ENCODE data around the gene SPX. TPM values are rescaled to one million over a fixed set of nuclear protein-coding genes. Genes with fewer than 3 reads are reported as not detected.

SPX gene
- polyA plus RNA-seq, 1 of the 3 experiments (the other 2 are of a cell fraction) = not detected

GRCh38 chr12:21478756-21479455 is 47.2 kb upstream of the SPX start (continued):
- TF ChIP-seq USF1 (IDR thresholded peaks at IDR 0.05; ENCODE audit: borderline replicate concordance, low read depth) (no peak), ZBTB33 (IDR thresholded peaks at IDR 0.05; ENCODE audit: borderline replicate concordance, low read depth) (no peak), EZH2phosphoT487 (IDR thresholded peaks at IDR 0.05; ENCODE audit: borderline replicate concordance, low read depth) (no peak), FOSL2 (IDR thresholded peaks at IDR 0.05; ENCODE audit: borderline replicate concordance, low read depth) (no peak), TAF1 (IDR thresholded peaks at IDR 0.05; ENCODE audit: borderline replicate concordance, low read depth, low read length) (no peak), POLR2AphosphoS5 (IDR thresholded peaks at IDR 0.05; ENCODE audit: low read depth, low read length) (no peak), FOXM1 (IDR thresholded peaks at IDR 0.05; ENCODE audit: low read depth) (no peak), CTCF (IDR thresholded peaks at IDR 0.05) (no peak), SMC3 (IDR thresholded peaks at IDR 0.05; ENCODE audit: low read depth, low read length) (no peak)

GRCh38 chr12:21483531-21483930 is 42.6 kb upstream of the SPX start:
- Histone ChIP-seq H3F3A (replicated peaks; ENCODE audit: insufficient read depth) (no peaks in the 10 kb centered on the region), H3K4me2 (no peak overlapping the region), H2AFZ (ENCODE audit: low read depth) (no peak overlapping the region), H3K9me2 (no peaks in the 10 kb centered on the region), H3K4me1 (ENCODE audit: control insufficient read depth in 1 of 2, insufficient read depth in 2 of 2, low read depth in 1 of 2, low read length in 1 of 2) (no peaks in the 10 kb centered on the region), H3K79me2 (ENCODE audit: insufficient read depth) (no peaks in the 10 kb centered on the region; the same call in 1 of the 2 replicates), H3K4me3 (ENCODE audit: low read depth in 2 of 2, low read length in 1 of 2) (no peak overlapping the region), H3K9ac (no peak overlapping the region), H4K20me1 (ENCODE audit: insufficient read depth) (no peaks in the 10 kb centered on the region), H3K36me3 (replicated peaks in 1 of 2; ENCODE audit: control insufficient read depth in 1 of 2, insufficient read depth in 2 of 2, low read length in 1 of 2) (peaks cover 66 to 68% of the 10 kb centered on the region in 2 experiments), H3K9me3 (no peaks in the 10 kb centered on the region), H3K27ac (ENCODE audit: low read depth in 2 of 2, low read length in 1 of 2) (no peak overlapping the region), H3K27me3 (ENCODE audit: insufficient read depth) (no peaks in the 10 kb centered on the region)
- WGBS (ENCODE audit: low lambda C conversion rate) = 69% methylated on average over 3 of the region's 3 CpGs
- TF ChIP-seq NFIC (IDR thresholded peaks at IDR 0.05; ENCODE audit: borderline replicate concordance) (no peak), TAF1 (IDR thresholded peaks at IDR 0.05; ENCODE audit: borderline replicate concordance, low read depth, low read length) (no peak), CHD2 (IDR thresholded peaks at IDR 0.05; ENCODE audit: low read length, partially characterized antibody) (no peak), ELF1 (IDR thresholded peaks at IDR 0.05) (no peak), SMC3 (IDR thresholded peaks at IDR 0.05; ENCODE audit: low read depth, low read length) (no peak), MXI1 (IDR thresholded peaks at IDR 0.05; ENCODE audit: low read depth, low read length) (no peak), RXRA (IDR thresholded peaks at IDR 0.05; ENCODE audit: borderline replicate concordance, low read depth) (no peak), POLR2AphosphoS5 (IDR thresholded peaks at IDR 0.05; ENCODE audit: low read depth, low read length) (no peak), MEF2A (IDR thresholded peaks at IDR 0.05; ENCODE audit: borderline replicate concordance, low read depth) (no peak), USF1 (IDR thresholded peaks at IDR 0.05; ENCODE audit: borderline replicate concordance, low read depth) (no peak), YY1 (IDR thresholded peaks at IDR 0.05; ENCODE audit: low read depth) (no peak), EP300 (IDR thresholded peaks at IDR 0.05; ENCODE audit: borderline replicate concordance in 1 of 2, low read depth in 1 of 2, low read length in 1 of 2) (no peak), GABPA (IDR thresholded peaks at IDR 0.05; ENCODE audit: low read depth) (no peak)
- TF ChIP-seq, protein P1, sequence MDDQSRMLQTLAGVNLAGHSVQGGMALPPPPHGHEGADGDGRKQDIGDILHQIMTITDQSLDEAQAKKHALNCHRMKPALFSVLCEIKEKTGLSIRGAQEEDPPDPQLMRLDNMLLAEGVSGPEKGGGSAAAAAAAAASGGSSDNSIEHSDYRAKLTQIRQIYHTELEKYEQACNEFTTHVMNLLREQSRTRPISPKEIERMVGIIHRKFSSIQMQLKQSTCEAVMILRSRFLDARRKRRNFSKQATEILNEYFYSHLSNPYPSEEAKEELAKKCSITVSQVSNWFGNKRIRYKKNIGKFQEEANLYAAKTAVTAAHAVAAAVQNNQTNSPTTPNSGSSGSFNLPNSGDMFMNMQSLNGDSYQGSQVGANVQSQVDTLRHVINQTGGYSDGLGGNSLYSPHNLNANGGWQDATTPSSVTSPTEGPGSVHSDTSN (IDR thresholded peaks at IDR 0.05) = no peak
- no peak for DNase-seq
- ChIA-PET POLR2A (no interaction called here), CTCF (no interaction called here)

All from SK-N-SH (cell line).